Gastroesophageal sphincter (tissue), 4 donors: ENCODE data around the gene MEF2D. TPM values are rescaled to one million over a fixed set of nuclear protein-coding genes. Genes with fewer than 3 reads are reported as not detected.

Source experiments
- ATAC-seq: fragments of 150-250 bp; one replicate; pipeline ENCODE4 v1.9.1; 2016; ENCODE audit warnings: mild to moderate bottlenecking, moderate library complexity
- H3K27ac ChIP-seq, 4 donors: fragments of 200-600 bp; sonication (generic) in 3 of 4; 1 replicate in 3 of 4; 2 replicates in 1 of 4; pipeline ENCODE4 v1.5.1; 2016 to 2019
- H3K27me3 ChIP-seq: fragments of 200-600 bp; sonication (generic); one replicate; pipeline ENCODE4 v1.5.1; 2019
- H3K36me3 ChIP-seq, 2 donors: fragments of 200-600 bp; sonication (generic); one replicate each; pipeline ENCODE4 v1.5.1; 2019; ENCODE audit warnings: control low read depth in 1 of 2
- H3K4me1 ChIP-seq, 3 donors: fragments of 200-600 bp; sonication (generic); 1 replicate in 2 of 3; 2 replicates in 1 of 3; pipeline ENCODE4 v1.5.1; 2016 to 2019; ENCODE audit warnings: control low read depth in 2 of 3
- H3K4me3 ChIP-seq, 2 donors: fragments of 200-600 bp; sonication (generic); one replicate each; pipeline ENCODE4 v1.5.1; 2019; ENCODE audit warnings: mild to moderate bottlenecking in 1 of 2, moderate library complexity in 1 of 2
- H3K9me3 ChIP-seq, 3 donors: fragments of 200-600 bp; sonication (generic); one replicate each; pipeline ENCODE4 v1.5.1; 2017 to 2019; ENCODE audit warnings: control low read depth in 2 of 3
- CTCF ChIP-seq, 4 experiments: fragments of 200-600 bp in 2 of 4; fragments of 450-650 bp in 2 of 4; sonication (generic) in 1 of 4; IDR thresholded peaks; one replicate each; pipeline ENCODE4 v1.5.1; 2017 to 2019; ENCODE audit warnings: antibody characterized with exemption in 4 of 4, mild to moderate bottlenecking in 2 of 4, moderate library complexity in 2 of 4
- EP300 ChIP-seq: sonication (generic); formaldehyde crosslinking; IDR thresholded peaks from one replicate; pipeline ENCODE4 v1.6.1; 2017; ENCODE audit warnings: antibody characterized with exemption, mild to moderate bottlenecking
- POLR2A ChIP-seq, 2 donors: fragments of 450-650 bp; IDR thresholded peaks; one replicate each; pipeline ENCODE4 v1.6.1; 2017; ENCODE audit warnings: antibody characterized with exemption in 2 of 2, mild to moderate bottlenecking in 2 of 2, moderate library complexity in 1 of 2
- POLR2AphosphoS5 ChIP-seq: sonication (generic); formaldehyde crosslinking; IDR thresholded peaks from one replicate; pipeline ENCODE4 v1.6.1; 2017; ENCODE audit warnings: antibody characterized with exemption
- WGBS, 2 donors: methylation state at CpG; one replicate each; pipeline ENCODE4 v1.1.5; 2018; ENCODE audit warnings: low coverage in 1 of 2; 5-methylcytosine and 5-hydroxymethylcytosine counted together
- total RNA-seq, 4 donors: library from RNA; depleted of rRNA; stranded (reverse); fragments of >200 nt; gene quantifications; one replicate each; pipeline ENCODE4 v1.1.0, GENCODE V29; 2016

Gene MEF2D
- total RNA-seq, 4 donors from 2014 or later: 49.0 to 94.3 (median 67.1) TPM

GRCh38 chr1:156508205-156508954 lies 7.8 kb upstream of the MEF2D start:
- 0 to 10% methylated on average over 5 of the region's 7 CpGs for WGBS, 2 donors

GRCh38 chr1:156506450-156506849 lies 5.9 kb upstream of the MEF2D start:
- Histone ChIP-seq H3K4me1 (peaks cover 51 to 96% (median 65%) of the 10 kb centered on the region in 3 donors), H3K4me3 (no peak overlapping the region), H3K36me3 (no peaks in the 10 kb centered on the region), H3K27me3 (no peaks in the 10 kb centered on the region), H3K27ac (peak overlapping the region; percentile 95 to 100 (median 99)), H3K9me3 (no peaks in the 10 kb centered on the region)
- WGBS, 2 donors: 77 to 87% methylated on average over 2 of the region's 2 CpGs
- TF ChIP-seq CTCF (IDR thresholded peaks at IDR 0.05): no peak
- no peak for TF ChIP-seq POLR2A (IDR thresholded peaks at IDR 0.05)
- TF ChIP-seq POLR2AphosphoS5: no peak
- no peak for TF ChIP-seq EP300
- ATAC-seq: no peak

More at GRCh38 chr1:156508205-156508954, 7.8 kb upstream of the MEF2D start:
- peaks cover 40 to 96% (median 56%) of the 10 kb centered on the region in 3 donors for H3K4me1 ChIP-seq
- peak; percentile 32 for ATAC-seq
- H3K9me3 ChIP-seq: no peaks in the 10 kb centered on the region
- peak; percentile 23 to 49 for TF ChIP-seq POLR2A (IDR thresholded peaks at IDR 0.05)
- TF ChIP-seq CTCF (IDR thresholded peaks at IDR 0.05): no peak
- peak; percentile 89 for TF ChIP-seq POLR2AphosphoS5
- peak; percentile 89 for TF ChIP-seq EP300
- peak overlapping the region in 1 of 2 donors; percentile 33 for H3K4me3 ChIP-seq
- H3K27ac ChIP-seq: peak overlapping the region; percentile 95 to 100 (median 98)
- H3K27me3 ChIP-seq: no peaks in the 10 kb centered on the region
- H3K36me3 ChIP-seq: no peaks in the 10 kb centered on the region

GRCh38 chr1:156505679-156506298 lies 5.2 kb upstream of the MEF2D start:
- 85 to 91% methylated on average over 7 to 18 of the region's 21 CpGs for WGBS, 2 donors
- Histone ChIP-seq H3K27me3 (no peaks in the 10 kb centered on the region), H3K4me3 (peak overlapping the region in 1 of 2 donors; percentile 32), H3K9me3 (no peaks in the 10 kb centered on the region), H3K27ac (peak overlapping the region; percentile 95 to 100 (median 99)), H3K36me3 (no peaks in the 10 kb centered on the region), H3K4me1 (peaks cover 48 to 91% (median 62%) of the 10 kb centered on the region in 3 donors)
- no peak for ATAC-seq
- TF ChIP-seq POLR2A (IDR thresholded peaks at IDR 0.05) (no peak), CTCF (IDR thresholded peaks at IDR 0.05) (no peak)

GRCh38 chr1:156504821-156505678 lies 4.5 kb upstream of the MEF2D start:
- peak; percentile 75 for ATAC-seq
- Histone ChIP-seq H3K4me3 (peak overlapping the region; percentile 20 to 32), H3K9me3 (no peaks in the 10 kb centered on the region), H3K36me3 (no peaks in the 10 kb centered on the region), H3K27ac (peak overlapping the region; percentile 99 to 100 (median 99)), H3K27me3 (no peaks in the 10 kb centered on the region), H3K4me1 (peaks cover 44 to 84% (median 57%) of the 10 kb centered on the region in 3 donors)
- 1 to 10% methylated on average over 2 to 20 of the region's 45 CpGs for WGBS, 2 donors
- TF ChIP-seq EP300 (peak; percentile 95), CTCF (IDR thresholded peaks at IDR 0.05) (no peak), POLR2A (IDR thresholded peaks at IDR 0.05) (peak; percentile 53 to 68), POLR2AphosphoS5 (peak; percentile 98)
